Uterus (tissue), 4 donors: Measurements from ENCODE around the gene CFAP77. TPM values are rescaled to one million over a fixed set of nuclear protein-coding genes. Genes with fewer than 3 reads are reported as not detected.

Experiments used
- DNase-seq, 2 donors: peaks; one replicate each; pipeline ENCODE4 v3.0.0-alpha.2; 2019 to 2020
- H3K27ac ChIP-seq, 2 donors: fragments of 200-600 bp; sonication (generic); 1 replicate in 1 of 2; 2 replicates in 1 of 2; pipeline ENCODE4 v1.5.1; 2016 to 2018
- H3K27me3 ChIP-seq, 2 donors: fragments of 200-600 bp; sonication (generic); one replicate each; pipeline ENCODE4 v1.5.1; 2018 to 2019; ENCODE audit warnings: control low read depth in 1 of 2
- H3K36me3 ChIP-seq, 2 donors: fragments of 200-600 bp; sonication (generic); one replicate each; pipeline ENCODE4 v1.5.1; 2019; ENCODE audit warnings: control low read depth in 1 of 2
- H3K4me1 ChIP-seq, 2 donors: fragments of 200-600 bp; sonication (generic); one replicate each; pipeline ENCODE4 v1.5.1; 2018 to 2019; ENCODE audit warnings: control low read depth in 1 of 2
- H3K4me3 ChIP-seq, 2 donors: fragments of 200-600 bp; sonication (generic); 1 replicate in 1 of 2; 2 replicates in 1 of 2; pipeline ENCODE4 v1.5.1; 2018 to 2019; ENCODE audit warnings: mild to moderate bottlenecking in 1 of 2
- H3K9me3 ChIP-seq, 2 donors: fragments of 200-600 bp; sonication (generic); one replicate each; pipeline ENCODE4 v1.5.1; 2019; ENCODE audit warnings: control low read depth in 1 of 2
- CTCF ChIP-seq, 4 experiments: fragments of 200-600 bp in 2 of 4; fragments of 450-650 bp in 2 of 4; sonication (generic) in 2 of 4; IDR thresholded peaks; one replicate each; pipeline ENCODE4 v1.5.1; 2016 to 2019; ENCODE audit warnings: antibody characterized with exemption in 4 of 4, mild to moderate bottlenecking in 2 of 4, moderate library complexity in 1 of 4
- POLR2A ChIP-seq, 2 donors: fragments of 450-650 bp; IDR thresholded peaks; one replicate each; pipeline ENCODE4 v1.6.1; 2016; ENCODE audit warnings: antibody characterized with exemption in 2 of 2, mild to moderate bottlenecking in 1 of 2, moderate library complexity in 1 of 2
- intact Hi-C: fragments of 100-400 bp; cut with DNase I; formaldehyde crosslinking; loops from one replicate; pipeline ENCODE4 v1.15.1; 2023; ENCODE audit warnings: low total_unique reads
- total RNA-seq, 4 donors: library from RNA; depleted of rRNA in 3 of 4; stranded (reverse); fragments of >200 nt in 3 of 4; gene quantifications; one replicate each; pipeline versions ENCODE4 v1.1.0 to v1.2.4, GENCODE V29; 2014 to 2023
- donor health status: DM: yes; HTN: yes; CAD: no.

CFAP77 gene
- total RNA-seq, 4 donors from 2014 or later: 1.4 TPM; not detected in 3

GRCh38 chr9:132425675-132426062, 15.7 kb downstream of the CFAP77 start:
- H3K4me1 ChIP-seq: no peaks in the 10 kb centered on the region
- DNase-seq: no peak
- no peaks in the 10 kb centered on the region for H3K36me3 ChIP-seq
- intact Hi-C loops: no loop called here
- no peak overlapping the region for H3K27ac ChIP-seq
- no peak for TF ChIP-seq CTCF (IDR thresholded peaks at IDR 0.05)
- no peak for TF ChIP-seq POLR2A (IDR thresholded peaks at IDR 0.05)
- H3K27me3 ChIP-seq: peaks cover 0 to under 1% of the 10 kb centered on the region in 2 donors
- H3K9me3 ChIP-seq: no peaks in the 10 kb centered on the region
- H3K4me3 ChIP-seq: no peak overlapping the region

GRCh38 chr9:132426639-132427414, 16.8 kb downstream of the CFAP77 start:
- Histone ChIP-seq H3K4me3 (no peak overlapping the region), H3K27me3 (no peaks in the 10 kb centered on the region), H3K9me3 (no peaks in the 10 kb centered on the region), H3K36me3 (no peaks in the 10 kb centered on the region), H3K27ac (no peak overlapping the region), H3K4me1 (no peaks in the 10 kb centered on the region)
- intact Hi-C loops: no loop called here
- TF ChIP-seq POLR2A (IDR thresholded peaks at IDR 0.05): no peak
- TF ChIP-seq CTCF (IDR thresholded peaks at IDR 0.05): no peak
- no peak for DNase-seq

GRCh38 chr9:132430998-132431397, 21.0 kb downstream of the CFAP77 start:
- intact Hi-C loops: no loop called here
- no peak overlapping the region for H3K4me3 ChIP-seq
- H3K9me3 ChIP-seq: no peaks in the 10 kb centered on the region
- H3K27ac ChIP-seq: no peak overlapping the region
- peaks cover 0 to 7% of the 10 kb centered on the region in 2 donors for H3K27me3 ChIP-seq
- no peak for DNase-seq
- H3K36me3 ChIP-seq: no peaks in the 10 kb centered on the region
- no peaks in the 10 kb centered on the region for H3K4me1 ChIP-seq
- TF ChIP-seq POLR2A (IDR thresholded peaks at IDR 0.05) (no peak), CTCF (IDR thresholded peaks at IDR 0.05) (no peak)

- no peaks in the 10 kb centered on the region for H3K9me3 ChIP-seq
- TF ChIP-seq POLR2A (IDR thresholded peaks at IDR 0.05): no peak
- no peaks in the 10 kb centered on the region for H3K4me1 ChIP-seq
- H3K27me3 ChIP-seq: peaks cover 0 to 7% of the 10 kb centered on the region in 2 donors
- H3K27ac ChIP-seq: no peak overlapping the region
- no peak overlapping the region for H3K4me3 ChIP-seq
- intact Hi-C loops: no loop called here
- no peaks in the 10 kb centered on the region for H3K36me3 ChIP-seq
- no peak for DNase-seq
Measured at GRCh38 chr9:132434881-132435280, 24.9 kb downstream of the CFAP77 start.

- H3K4me1 ChIP-seq: no peaks in the 10 kb centered on the region
- intact Hi-C loops: no loop called here
- no peak overlapping the region for H3K27ac ChIP-seq
- H3K27me3 ChIP-seq: peaks cover 0 to 7% of the 10 kb centered on the region in 2 donors
- H3K36me3 ChIP-seq: no peaks in the 10 kb centered on the region
- DNase-seq: no peak
- no peak overlapping the region for H3K4me3 ChIP-seq
- H3K9me3 ChIP-seq: no peaks in the 10 kb centered on the region
- TF ChIP-seq CTCF (IDR thresholded peaks at IDR 0.05): no peak
- no peak for TF ChIP-seq POLR2A (IDR thresholded peaks at IDR 0.05)
Measured at GRCh38 chr9:132439153-132439552, 29.1 kb downstream of the CFAP77 start.
